Activated CD8-positive, alpha-beta memory T cell treated with anti-CD3 and anti-CD28 coated beads for 36 hours (primary cell): ENCODE measurements around the gene DMXL1. TPM values are rescaled to one million over a fixed set of nuclear protein-coding genes. Genes with fewer than 3 reads are reported as not detected.
"Not testable (repeated sequence)": the region's sequence is repeated elsewhere in the genome, so short reads cannot be mapped to it uniquely, and the experiment has no call there.

Experiments used
- CTCF ChIA-PET: fragments of 350-600 bp; sonication (Branson Sonifier 250); formaldehyde crosslinking; loops from one replicate; lab custom pipeline; 2021; ENCODE audit warnings: antibody characterized with exemption; lab: Charles Lee
- POLR2A ChIA-PET: fragments of 350-600 bp; sonication (Branson Sonifier 250); formaldehyde crosslinking; loops from one replicate; lab custom pipeline; 2021; ENCODE audit warnings: antibody characterized with exemption; lab: Charles Lee
- total RNA-seq, 2 experiments: library from RNA; stranded (reverse); gene quantifications; one replicate each; pipeline ENCODE4 v1.2.3, GENCODE V29; 2021

DMXL1 gene
- total RNA-seq, 2 experiments from 2014 or later, result 21.9 to 22.8 TPM

GRCh38 chr5:119063579-119064379, 7.1 kb upstream of the DMXL1 start:
- CTCF ChIA-PET, result interaction anchor here (0.8 kb wide), 1 partner anchor 9 kb away, joined by 6 read pairs; no protein-coding TSS in a partner anchor
- POLR2A ChIA-PET, result no interaction called here

GRCh38 chr5:119067450-119067849, 3.4 kb upstream of the DMXL1 start:
- ChIA-PET POLR2A (no interaction called here), CTCF (no interaction called here)

GRCh38 chr5:119070578-119070827, 384 bp upstream of the DMXL1 start:
- CTCF ChIA-PET, result interaction anchor here (1.0 to 1.1 kb wide), 2 partner anchors 27 to 263 kb away, joined by 3 read pairs; no protein-coding TSS in a partner anchor
- POLR2A ChIA-PET, result interaction anchor here (0.6 to 1.1 kb wide), 3 partner anchors 82 to 206 kb away, joined by 3 to 4 read pairs (median 4); partner anchors contain the start of gene DTWD2

- CTCF ChIA-PET, result interaction anchor here (1.1 kb wide), 1 partner anchor 262 kb away, joined by 3 read pairs; no protein-coding TSS in a partner anchor
- POLR2A ChIA-PET, result interaction anchor here (1.1 kb wide), 1 partner anchor 197 kb away, joined by 4 read pairs; no protein-coding TSS in a partner anchor
These were observed 691 bp downstream of the DMXL1 start for GRCh38 chr5:119071561-119071995.

GRCh38 chr5:119072496-119072895, 1.6 kb downstream of the DMXL1 start:
- POLR2A ChIA-PET, result no interaction called here
- CTCF ChIA-PET, result no interaction called here

- POLR2A ChIA-PET, result interaction anchor here (0.7 kb wide), 1 partner anchor 12 kb away, joined by 3 read pairs; no protein-coding TSS in a partner anchor
- CTCF ChIA-PET, result interaction anchor here (0.8 kb wide), 1 partner anchor 10 kb away, joined by 6 read pairs; no protein-coding TSS in a partner anchor
These were observed 3.0 kb downstream of the DMXL1 start for GRCh38 chr5:119073746-119074337.

- ChIA-PET CTCF (interaction anchor here (1.5 kb wide), 1 partner anchor 86 kb away, joined by 5 read pairs; the partner anchor contains the start of gene DTWD2), POLR2A (interaction anchor here (0.5 to 0.7 kb wide), 2 partner anchors 12 to 327 kb away, joined by 3 to 8 read pairs; no protein-coding TSS in a partner anchor)
These were observed 3.5 kb downstream of the DMXL1 start for GRCh38 chr5:119074419-119074818.

- POLR2A ChIA-PET, result not testable (repeated sequence)
- CTCF ChIA-PET, result interaction anchor here (1.5 kb wide), 1 partner anchor 87 kb away, joined by 5 read pairs; the partner anchor contains the start of gene DTWD2
These were observed 4.4 kb downstream of the DMXL1 start for GRCh38 chr5:119075269-119075668.

GRCh38 chr5:119076080-119076479, 5.2 kb downstream of the DMXL1 start:
- POLR2A ChIA-PET, result no interaction called here
- CTCF ChIA-PET, result no interaction called here

- ChIA-PET POLR2A (interaction anchor here (0.6 kb wide), 1 partner anchor 12 kb away, joined by 4 read pairs; no protein-coding TSS in a partner anchor), CTCF (interaction anchor here (0.7 kb wide), 1 partner anchor 92 kb away, joined by 3 read pairs; no protein-coding TSS in a partner anchor)
These were observed 6.6 kb downstream of the DMXL1 start for GRCh38 chr5:119077444-119077843.

- CTCF ChIA-PET, result no interaction called here
- POLR2A ChIA-PET, result no interaction called here
These were observed 7.4 kb downstream of the DMXL1 start for GRCh38 chr5:119078071-119078846.

- POLR2A ChIA-PET, result no interaction called here
- CTCF ChIA-PET, result no interaction called here
These were observed 8.0 kb downstream of the DMXL1 start for GRCh38 chr5:119078861-119079260.

GRCh38 chr5:119079318-119079921, 8.5 kb downstream of the DMXL1 start:
- ChIA-PET CTCF (no interaction called here), POLR2A (no interaction called here)

GRCh38 chr5:119080936-119081335, 10.0 kb downstream of the DMXL1 start:
- POLR2A ChIA-PET, result interaction anchor here (0.6 kb wide), 1 partner anchor 159 kb away, joined by 4 read pairs; no protein-coding TSS in a partner anchor

GRCh38 chr5:119082691-119083090, 11.8 kb downstream of the DMXL1 start:
- ChIA-PET POLR2A (no interaction called here), CTCF (interaction anchor here (0.6 kb wide), 1 partner anchor 53 kb away, joined by 3 read pairs; no protein-coding TSS in a partner anchor)

More at GRCh38 chr5:119080936-119081335, 10.0 kb downstream of the DMXL1 start:
- CTCF ChIA-PET, result no interaction called here

- CTCF ChIA-PET, result interaction anchor here (0.6 kb wide), 1 partner anchor 119 kb away, joined by 3 read pairs; no protein-coding TSS in a partner anchor
- POLR2A ChIA-PET, result no interaction called here
These were observed 12.8 kb downstream of the DMXL1 start for GRCh38 chr5:119083679-119084078.

GRCh38 chr5:119088438-119088837, 17.6 kb downstream of the DMXL1 start:
- POLR2A ChIA-PET, result interaction anchor here (0.6 kb wide), 1 partner anchor 15 kb away, joined by 3 read pairs; no protein-coding TSS in a partner anchor
- CTCF ChIA-PET, result no interaction called here

- POLR2A ChIA-PET, result no interaction called here
- CTCF ChIA-PET, result no interaction called here
These were observed 24.7 kb downstream of the DMXL1 start for GRCh38 chr5:119095611-119096010.
